HepG2 (cell line): Measurements from ENCODE around the gene EPB41L2. TPM values are rescaled to one million over a fixed set of nuclear protein-coding genes. Genes with fewer than 3 reads are reported as not detected.

ENCODE experiments used
- ESRRA ChIP-seq: sonication (generic); formaldehyde crosslinking; IDR thresholded peaks from 2 replicates; pipeline ENCODE4 v1.5.1; 2020; ENCODE audit warnings: mild to moderate bottlenecking, low read depth, missing genetic modification reagents
- FOXK2 ChIP-seq: fragments of 450-650 bp; IDR thresholded peaks from 2 replicates; pipeline ENCODE4 v1.6.1; 2016
- IKZF4 ChIP-seq: sonication (generic); formaldehyde crosslinking; IDR thresholded peaks from 2 replicates; pipeline ENCODE4 v1.5.1; 2020; ENCODE audit warnings: borderline replicate concordance, mild to moderate bottlenecking, low read depth, missing genetic modification reagents; ENCODE audit errors: not compliant biosample characterization
- KIAA2018 ChIP-seq: sonication (generic); formaldehyde crosslinking; IDR thresholded peaks from 2 replicates; pipeline ENCODE4 v1.5.0; 2020; ENCODE audit warnings: mild to moderate bottlenecking, missing genetic modification reagents, borderline replicate concordance
- MLX ChIP-seq: IDR thresholded peaks from 2 replicates; pipeline ENCODE4 v1.6.1; 2016
- POLR2AphosphoS5 ChIP-seq: IDR thresholded peaks from 2 replicates; pipeline ENCODE4 v1.6.1; 2012; ENCODE audit warnings: low read depth, low read length
- PRDM10 ChIP-seq: sonication (generic); formaldehyde crosslinking; IDR thresholded peaks from 2 replicates; pipeline ENCODE4 v1.4.0; 2020; ENCODE audit warnings: low read depth, missing genetic modification reagents
- RBFOX2 ChIP-seq: fragments of 200-400 bp; formaldehyde crosslinking; IDR thresholded peaks from 2 replicates; pipeline ENCODE4 v1.6.1; 2017; ENCODE audit warnings: low read depth, mild to moderate bottlenecking, low read length
- SKI ChIP-seq: fragments of 450-650 bp; IDR thresholded peaks from one replicate; pipeline ENCODE4 v1.6.1; 2018; ENCODE audit warnings: mild to moderate bottlenecking; ENCODE audit not compliant: partially characterized antibody
- TBX3 ChIP-seq: fragments of 450-650 bp; IDR thresholded peaks from 2 replicates; pipeline ENCODE4 v1.6.1; 2017; ENCODE audit warnings: antibody characterized with exemption, mild to moderate bottlenecking, inconsistent platforms, borderline replicate concordance
- ZBTB42 ChIP-seq: sonication (generic); formaldehyde crosslinking; IDR thresholded peaks from 2 replicates; pipeline ENCODE4 v1.5.0; 2020; ENCODE audit warnings: mild to moderate bottlenecking, missing genetic modification reagents
- ZNF138 ChIP-seq: sonication (generic); formaldehyde crosslinking; IDR thresholded peaks from 2 replicates; pipeline ENCODE4 v1.5.0; 2020; ENCODE audit warnings: mild to moderate bottlenecking, low read depth, missing genetic modification reagents
- ZNF160 ChIP-seq: sonication (generic); formaldehyde crosslinking; IDR thresholded peaks from 2 replicates; pipeline ENCODE4 v1.8.0; 2022; ENCODE audit warnings: mild to moderate bottlenecking, inconsistent platforms, missing genetic modification reagents
- ZNF253 ChIP-seq: sonication (generic); formaldehyde crosslinking; IDR thresholded peaks from 2 replicates; pipeline ENCODE4 v1.8.0; 2022; ENCODE audit warnings: mild to moderate bottlenecking, missing genetic modification reagents, borderline replicate concordance
- ZNF446 ChIP-seq: sonication (generic); formaldehyde crosslinking; IDR thresholded peaks from 2 replicates; pipeline ENCODE4 v1.5.0; 2020; ENCODE audit warnings: mild to moderate bottlenecking, missing genetic modification reagents
- ZNF816 ChIP-seq: sonication (generic); formaldehyde crosslinking; IDR thresholded peaks from 2 replicates; pipeline ENCODE4 v1.8.0; 2022; ENCODE audit warnings: missing genetic modification reagents, mild to moderate bottlenecking, borderline replicate concordance
- ZZZ3 ChIP-seq: sonication (generic); formaldehyde crosslinking; IDR thresholded peaks from 2 replicates; pipeline ENCODE4 v1.4.0; 2020; ENCODE audit warnings: missing genetic modification reagents, mild to moderate bottlenecking, borderline replicate concordance
- polyA plus RNA-seq, 8 experiments: library from polyadenylated mRNA; depleted of rRNA in 3 of 8; stranded (reverse) in 7 of 8; unstranded in 1 of 8; fragments of >200 nt; fragmentation: Illumina TruSeq in 4 of 8; extraction: Trizol in 4 of 8; gene quantifications; 2 replicates each; pipeline versions ENCODE4 v1.2.1 to v1.2.3, GENCODE V29; 2011 to 2016; ENCODE audit warnings: low read depth in 4 of 8, missing spikeins in 1 of 8, mixed read lengths in 1 of 8; ENCODE audit not compliant: insufficient read depth in 1 of 8
- total RNA-seq, 5 experiments: library from RNA; depleted of rRNA; stranded (reverse); fragments of >200 nt; fragmentation: Illumina TruSeq; extraction: Trizol; gene quantifications; 2 replicates each; pipeline ENCODE4 v1.2.3, GENCODE V29; 2016; ENCODE audit warnings: low read depth in 1 of 5

Gene EPB41L2
- total and polyA plus RNA-seq, 2 of the 13 experiments (the other 11 are each of a cell fraction or from before 2014, with no cell fraction given), result 41.7 to 56.4 TPM

GRCh38 chr6:131063028-131063763 lies at the start of gene EPB41L2 (continued):
- TF ChIP-seq KIAA2018 (CRISPR knock-in tag) (no peak), TBX3 (no peak), ZNF816 (no peak), MLX (no peak), POLR2AphosphoS5 (peak; percentile 86), ESRRA (no peak), IKZF4 (CRISPR knock-in tag) (no peak), FOXK2 (no peak), ZNF446 (CRISPR knock-in tag) (no peak; the same call in 1 of the 2 replicates), ZNF253 (CRISPR knock-in tag) (no peak), ZBTB42 (CRISPR knock-in tag) (no peak), SKI (peak; percentile 78), ZNF138 (CRISPR knock-in tag) (no peak), ZNF160 (CRISPR knock-in tag) (0 out of 2 replicates have a peak, but pooled peaks have one; percentile 35), PRDM10 (CRISPR knock-in tag) (no peak), RBFOX2 (peak; percentile 84), ZZZ3 (0 out of 2 replicates have a peak, but pooled peaks have one; percentile 37)
